22Rv1 (cell line): ENCODE data around the gene RBMS1.

Experiments used
- ZFX ChIP-seq: fragments of 450-650 bp; IDR thresholded peaks from 2 replicates; pipeline ENCODE4 v1.6.1; 2017; ENCODE audit warnings: antibody characterized with exemption, borderline replicate concordance
- TF ChIP-seq, protein P1 (sequence below): fragments of 450-650 bp; IDR thresholded peaks from 2 replicates; pipeline ENCODE4 v1.5.1; 2017; ENCODE audit warnings: mild to moderate bottlenecking

DNA sequence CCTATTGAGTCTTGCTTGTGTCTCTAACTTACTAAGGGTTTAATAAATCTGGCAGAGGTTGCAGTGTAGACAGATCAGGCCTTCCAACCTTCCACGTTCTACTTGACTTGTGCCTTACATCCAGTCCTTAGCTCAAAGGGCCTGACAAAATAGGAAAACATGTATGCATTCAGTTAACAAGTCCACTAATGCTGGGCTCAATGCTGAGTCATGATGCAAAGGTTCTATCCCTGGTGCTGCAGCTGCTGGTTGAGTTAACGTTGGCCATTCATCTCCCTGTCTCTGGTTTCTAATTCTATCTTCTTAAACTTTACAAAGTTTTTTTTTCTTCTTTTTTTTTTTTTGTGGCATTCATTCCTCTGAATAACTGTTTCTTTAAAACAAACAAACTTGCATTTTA is 247.3 kb downstream of the RBMS1 start:
- TF ChIP-seq, protein P1, sequence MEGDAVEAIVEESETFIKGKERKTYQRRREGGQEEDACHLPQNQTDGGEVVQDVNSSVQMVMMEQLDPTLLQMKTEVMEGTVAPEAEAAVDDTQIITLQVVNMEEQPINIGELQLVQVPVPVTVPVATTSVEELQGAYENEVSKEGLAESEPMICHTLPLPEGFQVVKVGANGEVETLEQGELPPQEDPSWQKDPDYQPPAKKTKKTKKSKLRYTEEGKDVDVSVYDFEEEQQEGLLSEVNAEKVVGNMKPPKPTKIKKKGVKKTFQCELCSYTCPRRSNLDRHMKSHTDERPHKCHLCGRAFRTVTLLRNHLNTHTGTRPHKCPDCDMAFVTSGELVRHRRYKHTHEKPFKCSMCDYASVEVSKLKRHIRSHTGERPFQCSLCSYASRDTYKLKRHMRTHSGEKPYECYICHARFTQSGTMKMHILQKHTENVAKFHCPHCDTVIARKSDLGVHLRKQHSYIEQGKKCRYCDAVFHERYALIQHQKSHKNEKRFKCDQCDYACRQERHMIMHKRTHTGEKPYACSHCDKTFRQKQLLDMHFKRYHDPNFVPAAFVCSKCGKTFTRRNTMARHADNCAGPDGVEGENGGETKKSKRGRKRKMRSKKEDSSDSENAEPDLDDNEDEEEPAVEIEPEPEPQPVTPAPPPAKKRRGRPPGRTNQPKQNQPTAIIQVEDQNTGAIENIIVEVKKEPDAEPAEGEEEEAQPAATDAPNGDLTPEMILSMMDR = no peak
- TF ChIP-seq ZFX = no peak
